GM23338 (cell line): ENCODE data around the gene SNRPF. TPM values are rescaled to one million over a fixed set of nuclear protein-coding genes. Genes with fewer than 3 reads are reported as not detected.
"Not testable (repeated sequence)": the region's sequence is repeated elsewhere in the genome, so short reads cannot be mapped to it uniquely, and the experiment has no call there.

Experiments used
- ATAC-seq: fragments of 200-7000 bp; cut with Tn5 transposase; 3 replicates; pipeline ENCODE4 v1.9.1; 2020
- DNase-seq: peaks from one replicate; pipeline ENCODE4 v3.0.0-alpha.2; 2015; ENCODE audit warnings: low spot score
- H2AFZ ChIP-seq: fragments of 200-600 bp; sonication (generic); 2 replicates; pipeline ENCODE4 v1.8.0; 2016; ENCODE audit warnings: antibody characterized with exemption, mild to moderate bottlenecking, moderate library complexity
- H3F3A ChIP-seq: fragments of 200-600 bp; sonication (generic); replicated peaks from 2 replicates; pipeline ENCODE4 v1.8.0; 2017; ENCODE audit warnings: antibody characterized with exemption, mixed run types, low read depth
- H3K27ac ChIP-seq: fragments of 200-600 bp; sonication (generic); 2 replicates; pipeline ENCODE4 v1.6.1; 2016; ENCODE audit warnings: low read depth
- H3K27me3 ChIP-seq: fragments of 200-600 bp; sonication (generic); 2 replicates; pipeline ENCODE4 v1.8.0; 2016; ENCODE audit warnings: mild to moderate bottlenecking, mixed run types, moderate library complexity; ENCODE audit not compliant: insufficient read depth
- H3K36me3 ChIP-seq: fragments of 200-600 bp; sonication (generic); 2 replicates; pipeline ENCODE4 v1.8.0; 2016; ENCODE audit warnings: mild to moderate bottlenecking; ENCODE audit not compliant: insufficient read depth
- H3K4me1 ChIP-seq: fragments of 200-600 bp; sonication (generic); 2 replicates; pipeline ENCODE4 v1.8.0; 2016; ENCODE audit warnings: mild to moderate bottlenecking, moderate library complexity; ENCODE audit not compliant: insufficient read depth
- H3K4me2 ChIP-seq: fragments of 200-600 bp; sonication (generic); 2 replicates; pipeline ENCODE4 v1.7.1; 2017; ENCODE audit warnings: mixed run types
- H3K4me3 ChIP-seq: fragments of 200-600 bp; sonication (generic); 2 replicates; pipeline ENCODE4 v1.6.1; 2016; ENCODE audit warnings: mixed run types
- H3K79me2 ChIP-seq: fragments of 200-600 bp; sonication (generic); replicated peaks from 2 replicates; pipeline ENCODE4 v1.8.0; 2017; ENCODE audit warnings: mild to moderate bottlenecking; ENCODE audit not compliant: insufficient read depth
- H3K9me2 ChIP-seq: fragments of 200-600 bp; sonication (generic); 2 replicates; pipeline ENCODE4 v1.8.0; 2017; ENCODE audit not compliant: insufficient read depth
- H4K20me1 ChIP-seq: fragments of 200-600 bp; sonication (generic); replicated peaks from 2 replicates; pipeline ENCODE4 v1.8.0; 2017; ENCODE audit warnings: mild to moderate bottlenecking; ENCODE audit not compliant: insufficient read depth
- H3K27ac Mint-ChIP-seq: 2 replicates; pipeline ENCODE4 v1.8.0; 2020; ENCODE audit warnings: inconsistent platforms, mild to moderate bottlenecking, moderate library complexity, mixed read lengths
- H3K27me3 Mint-ChIP-seq: 3 replicates; pipeline ENCODE4 v1.8.0; 2022; ENCODE audit warnings: low read depth, mild to moderate bottlenecking, moderate library complexity, mixed read lengths, inconsistent platforms; ENCODE audit not compliant: insufficient read depth, poor library complexity
- H3K36me3 Mint-ChIP-seq: 3 replicates; pipeline ENCODE4 v1.8.0; 2021; ENCODE audit warnings: low read depth, mild to moderate bottlenecking, inconsistent platforms, moderate library complexity, mixed read lengths
- H3K4me1 Mint-ChIP-seq: 3 replicates; pipeline ENCODE4 v1.8.0; 2020; ENCODE audit warnings: mild to moderate bottlenecking, inconsistent platforms, mixed read lengths
- H3K4me3 Mint-ChIP-seq: 3 replicates; pipeline ENCODE4 v1.8.0; 2021; ENCODE audit warnings: moderate library complexity, mild to moderate bottlenecking, inconsistent platforms, mixed read lengths
- H3K9me3 Mint-ChIP-seq: 3 replicates; pipeline ENCODE4 v1.8.0; 2020; ENCODE audit warnings: moderate library complexity, mild to moderate bottlenecking, inconsistent platforms, mixed read lengths
- CTCF ChIP-seq, 2 experiments: fragments of 200-600 bp in 1 of 2; sonication (generic) in 1 of 2; conservative IDR thresholded peaks; 2 replicates each; pipeline versions ENCODE4 v1.5.1 to v1.6.1; 2016 to 2017; ENCODE audit warnings: antibody characterized with exemption in 2 of 2, low read depth in 2 of 2, mild to moderate bottlenecking in 2 of 2, moderate library complexity in 1 of 2
- EZH2phosphoT487 ChIP-seq: fragments of 200-600 bp; sonication (generic); IDR thresholded peaks from one replicate; pipeline ENCODE4 v1.8.1; 2018; ENCODE audit warnings: antibody characterized with exemption; ENCODE audit not compliant: unreplicated experiment
- JUNB ChIP-seq: IDR thresholded peaks from one replicate; pipeline ENCODE4 v1.6.1; 2016; ENCODE audit warnings: antibody characterized with exemption; ENCODE audit not compliant: unreplicated experiment
- NANOG ChIP-seq: IDR thresholded peaks from 2 replicates; pipeline ENCODE4 v1.6.1; 2016; ENCODE audit warnings: antibody characterized with exemption, borderline replicate concordance
- ZNF331 ChIP-seq: fragments of 250-450 bp; sonication (Bioruptor Pico); IDR thresholded peaks from 2 replicates; pipeline ENCODE4 v1.5.0; 2020; ENCODE audit warnings: low read depth, mild to moderate bottlenecking, moderate library complexity
- polyA plus RNA-seq: library from polyadenylated mRNA; unstranded; fragments of >200 nt; fragmentation: Nextera tagmentation; extraction: Ambion mirVana; gene quantifications from 2 replicates; pipeline ENCODE4 v1.2.1, GENCODE V29; 2016
- total RNA-seq: library from RNA; depleted of rRNA; stranded (reverse); fragments of >200 nt; shearing (Covaris generic); gene quantifications from 2 replicates; pipeline ENCODE4 v1.2.3, GENCODE V29; 2014
- TF ChIP-seq, protein P1 (sequence below): IDR thresholded peaks from 2 replicates; pipeline ENCODE4 v1.6.1; 2016; ENCODE audit warnings: antibody characterized with exemption

SNRPF gene
- total and polyA plus RNA-seq, 2 experiments from 2014 or later: 31.1 to 475 TPM

DNA sequence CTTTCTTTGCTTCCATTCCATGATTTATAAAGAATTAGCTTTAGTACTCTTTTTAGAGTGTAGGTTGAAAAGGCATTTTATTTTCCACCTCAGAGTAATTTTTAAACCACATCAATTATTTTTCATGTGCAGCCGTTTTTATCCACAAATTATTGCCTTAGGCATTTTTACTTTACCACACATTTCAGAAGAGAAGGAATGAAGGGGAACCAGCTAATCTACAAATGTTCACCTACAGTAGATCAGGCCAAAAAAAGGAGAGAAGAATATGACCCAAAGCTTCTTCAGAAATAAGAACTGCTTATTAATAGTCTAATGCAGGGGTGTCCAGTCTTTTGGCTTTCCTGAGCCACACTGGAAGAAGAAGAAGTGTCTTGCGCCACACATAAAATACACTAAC, 48.3 kb upstream of the SNRPF start (continued):
- TF ChIP-seq, protein P1, sequence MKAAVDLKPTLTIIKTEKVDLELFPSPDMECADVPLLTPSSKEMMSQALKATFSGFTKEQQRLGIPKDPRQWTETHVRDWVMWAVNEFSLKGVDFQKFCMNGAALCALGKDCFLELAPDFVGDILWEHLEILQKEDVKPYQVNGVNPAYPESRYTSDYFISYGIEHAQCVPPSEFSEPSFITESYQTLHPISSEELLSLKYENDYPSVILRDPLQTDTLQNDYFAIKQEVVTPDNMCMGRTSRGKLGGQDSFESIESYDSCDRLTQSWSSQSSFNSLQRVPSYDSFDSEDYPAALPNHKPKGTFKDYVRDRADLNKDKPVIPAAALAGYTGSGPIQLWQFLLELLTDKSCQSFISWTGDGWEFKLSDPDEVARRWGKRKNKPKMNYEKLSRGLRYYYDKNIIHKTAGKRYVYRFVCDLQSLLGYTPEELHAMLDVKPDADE: no peak
- TF ChIP-seq EZH2phosphoT487 (no peak), JUNB (no peak)

GRCh38 chr12:95812155-95812554, 46.6 kb upstream of the SNRPF start:
- not testable (repeated sequence) for H3K9me2 ChIP-seq, H4K20me1 ChIP-seq, H2AFZ ChIP-seq, H3F3A ChIP-seq, H3K79me2 ChIP-seq, H3K4me1 Mint-ChIP-seq, H3K27ac ChIP-seq, H3K27me3 ChIP-seq, H3K4me3 Mint-ChIP-seq, H3K27ac Mint-ChIP-seq, H3K9me3 Mint-ChIP-seq, H3K4me1 ChIP-seq, DNase-seq, H3K4me3 ChIP-seq, H3K4me2 ChIP-seq, H3K27me3 Mint-ChIP-seq, H3K36me3 Mint-ChIP-seq, H3K36me3 ChIP-seq, ATAC-seq

GRCh38 chr12:95815632-95816212, 43.0 kb upstream of the SNRPF start:
- H3K36me3 ChIP-seq: no peaks in the 10 kb centered on the region
- Mint-ChIP-seq H3K27ac (no peak overlapping the region), H3K27me3 (peaks cover 4% of the 10 kb centered on the region), H3K4me1 (no peaks in the 10 kb centered on the region), H3K36me3 (no peaks in the 10 kb centered on the region), H3K4me3 (no peak overlapping the region), H3K9me3 (no peaks in the 10 kb centered on the region)
- H3K79me2 ChIP-seq: no peaks in the 10 kb centered on the region
- no peaks in the 10 kb centered on the region for H4K20me1 ChIP-seq
- no peak overlapping the region for H3K4me2 ChIP-seq
- no peaks in the 10 kb centered on the region for H3K27me3 ChIP-seq
- H3F3A ChIP-seq: no peaks in the 10 kb centered on the region
- H3K4me3 ChIP-seq: no peak overlapping the region
- no peak overlapping the region for H2AFZ ChIP-seq
- no peaks in the 10 kb centered on the region for H3K9me2 ChIP-seq
- no peaks in the 10 kb centered on the region for H3K4me1 ChIP-seq
- DNase-seq (peak; percentile 46), ATAC-seq (peak; percentile 42; the same call in 2 of the 3 replicates)
- H3K27ac ChIP-seq: no peak overlapping the region
- TF ChIP-seq CTCF (conservative IDR thresholded peaks at IDR 0.05; ENCODE audit: low read depth in 2 of 2): peak; percentile 73 to 86
- no peak for TF ChIP-seq NANOG
- TF ChIP-seq ZNF331 (CRISPR knock-in tag): no peak
